NT2/D1 (cell line): ENCODE results near the gene SLC41A1.

ENCODE experiments used
- YY1 ChIP-seq: IDR thresholded peaks from 2 replicates; pipeline ENCODE4 v1.6.1; 2011; ENCODE audit not compliant: insufficient read length, insufficient read depth
- ZNF274 ChIP-seq: IDR thresholded peaks from 2 replicates; pipeline ENCODE4 v1.6.1; 2011; ENCODE audit warnings: mild to moderate bottlenecking, low read depth, low read length

DNA sequence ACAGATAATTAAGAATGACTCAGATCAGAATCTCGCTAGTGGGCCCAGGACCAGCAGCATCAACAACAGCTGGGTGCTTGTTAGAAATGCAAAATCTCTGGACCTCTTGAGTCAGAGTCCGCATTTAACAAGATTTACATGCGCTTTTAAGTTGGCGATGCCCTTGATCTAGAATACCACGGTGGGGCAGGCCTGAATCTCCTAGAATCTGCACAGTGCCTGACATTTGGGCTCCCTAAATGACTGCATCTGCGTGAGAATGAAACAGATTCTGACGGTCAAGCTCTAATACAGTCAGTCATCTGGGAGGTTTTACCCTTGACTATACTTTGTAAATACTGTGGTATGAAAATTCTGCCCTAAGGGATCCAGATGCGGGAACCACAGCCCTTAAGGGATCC is 20.5 kb downstream of the SLC41A1 start:
- TF ChIP-seq ZNF274 (no peak), YY1 (no peak)
